Measurements from ENCODE around the gene KCMF1.

Gene KCMF1

GRCh38 chr2:84969511-84970209 lies 1.3 kb upstream of the KCMF1 start:
- Histone ChIP-seq H2AK5ac (ENCODE audit: low read length, severe bottlenecking) (no peak overlapping the region), H2BK15ac (ENCODE audit: low read depth, poor library complexity, severe bottlenecking) (no peak overlapping the region), H4K8ac (ENCODE audit: low read length) (no peak overlapping the region), H2AFZ (ENCODE audit: low read depth, low read length) (no peak overlapping the region), H3K9ac (ENCODE audit: low read length) (peak overlapping the region; percentile 96), H3K27me3 (ENCODE audit: control insufficient read depth in 1 of 2, insufficient read depth in 1 of 2, low read length in 2 of 2) (no peaks in the 10 kb centered on the region), H3K18ac (ENCODE audit: low read depth in 1 of 2, low read length in 2 of 2) (peak overlapping the region in 1 of 2 experiments; percentile 4), H2BK12ac (ENCODE audit: low read length in 2 of 2) (no peak overlapping the region), H3K79me1 (replicated peaks; ENCODE audit: low read length, poor library complexity, severe bottlenecking) (peaks cover 8% of the 10 kb centered on the region), H4K91ac (ENCODE audit: low read length) (no peak overlapping the region), H3K9me3 (ENCODE audit: control insufficient read depth, low read length) (no peaks in the 10 kb centered on the region), H3K4ac (ENCODE audit: low read depth in 1 of 2, low read length in 2 of 2) (peak overlapping the region in 1 of 2 experiments; percentile 71), H3K4me1 (ENCODE audit: control insufficient read depth, insufficient read depth, low read depth, low read length) (peaks cover 2% of the 10 kb centered on the region), H3K36me3 (ENCODE audit: control insufficient read depth in 1 of 2, insufficient read depth in 2 of 2, low read depth in 1 of 2, low read length in 2 of 2) (peaks cover 8 to 19% of the 10 kb centered on the region in 2 experiments), H3K14ac (ENCODE audit: low read length in 2 of 2) (no peak overlapping the region), H3K4me3 (ENCODE audit: insufficient read depth in 1 of 2, low read depth in 1 of 2, low read length in 2 of 2) (peak overlapping the region; percentile 11 to 89), H3K4me2 (ENCODE audit: low read length, poor library complexity, severe bottlenecking) (peak overlapping the region; percentile 70), H2BK120ac (ENCODE audit: low read depth, low read length) (no peak overlapping the region), H2BK5ac (ENCODE audit: low read depth, low read length, poor library complexity, severe bottlenecking) (no peak overlapping the region), H3K23ac (ENCODE audit: low read length in 2 of 2) (no peak overlapping the region), H3K27ac (ENCODE audit: low read length, poor library complexity, severe bottlenecking) (peak overlapping the region; percentile 78)
- WGBS: 0% methylated on average over 2 of the region's 10 CpGs
- DNase-seq: peak; percentile 48

GRCh38 chr2:84970210-84970867 lies 622 bp upstream of the KCMF1 start:
- Histone ChIP-seq H4K91ac (ENCODE audit: low read length) (peak overlapping the region; percentile 23), H3K27ac (ENCODE audit: low read length, poor library complexity, severe bottlenecking) (peak overlapping the region; percentile 78), H3K9me3 (ENCODE audit: control insufficient read depth, low read length) (no peaks in the 10 kb centered on the region), H3K79me1 (replicated peaks; ENCODE audit: low read length, poor library complexity, severe bottlenecking) (peaks cover 8% of the 10 kb centered on the region), H4K8ac (ENCODE audit: low read length) (no peak overlapping the region), H3K27me3 (ENCODE audit: control insufficient read depth in 1 of 2, insufficient read depth in 1 of 2, low read length in 2 of 2) (no peaks in the 10 kb centered on the region), H2BK5ac (ENCODE audit: low read depth, low read length, poor library complexity, severe bottlenecking) (no peak overlapping the region), H3K4me2 (ENCODE audit: low read length, poor library complexity, severe bottlenecking) (peak overlapping the region; percentile 70), H3K4me1 (ENCODE audit: control insufficient read depth, insufficient read depth, low read depth, low read length) (peaks cover 1% of the 10 kb centered on the region), H2AK5ac (ENCODE audit: low read length, severe bottlenecking) (no peak overlapping the region), H2BK120ac (ENCODE audit: low read depth, low read length) (peak overlapping the region; percentile 98), H2BK12ac (ENCODE audit: low read length in 2 of 2) (no peak overlapping the region), H3K14ac (ENCODE audit: low read length in 2 of 2) (no peak overlapping the region), H3K23ac (ENCODE audit: low read length in 2 of 2) (peak overlapping the region in 1 of 2 experiments; percentile 75), H2AFZ (ENCODE audit: low read depth, low read length) (no peak overlapping the region), H3K9ac (ENCODE audit: low read length) (peak overlapping the region; percentile 96), H3K4me3 (ENCODE audit: insufficient read depth in 1 of 2, low read depth in 1 of 2, low read length in 2 of 2) (peak overlapping the region; percentile 83 to 89), H3K4ac (ENCODE audit: low read depth in 1 of 2, low read length in 2 of 2) (peak overlapping the region; percentile 5 to 29), H2BK15ac (ENCODE audit: low read depth, poor library complexity, severe bottlenecking) (no peak overlapping the region), H3K18ac (ENCODE audit: low read depth in 1 of 2, low read length in 2 of 2) (peak overlapping the region; percentile 1 to 68), H3K36me3 (ENCODE audit: control insufficient read depth in 1 of 2, insufficient read depth in 2 of 2, low read depth in 1 of 2, low read length in 2 of 2) (peaks cover 8 to 12% of the 10 kb centered on the region in 2 experiments)
- peak; percentile 65 for DNase-seq
- under 1% methylated on average over 26 of the region's 65 CpGs for WGBS

GRCh38 chr2:84971510-84972206 lies 697 bp downstream of the KCMF1 start:
- Histone ChIP-seq H3K36me3 (ENCODE audit: control insufficient read depth in 1 of 2, insufficient read depth in 2 of 2, low read depth in 1 of 2, low read length in 2 of 2) (peaks cover 0 to 4% of the 10 kb centered on the region in 2 experiments), H3K4me2 (ENCODE audit: low read length, poor library complexity, severe bottlenecking) (peak overlapping the region; percentile 79), H4K8ac (ENCODE audit: low read length) (peak overlapping the region; percentile 85), H3K4me3 (ENCODE audit: insufficient read depth in 1 of 2, low read depth in 1 of 2, low read length in 2 of 2) (peak overlapping the region; percentile 83 to 87), H3K14ac (ENCODE audit: low read length in 2 of 2) (peak overlapping the region; percentile 18 to 86), H3K4ac (ENCODE audit: low read depth in 1 of 2, low read length in 2 of 2) (peak overlapping the region; percentile 87 to 94), H3K18ac (ENCODE audit: low read depth in 1 of 2, low read length in 2 of 2) (peak overlapping the region; percentile 73 to 89), H3K9ac (ENCODE audit: low read length) (peak overlapping the region; percentile 98), H3K9me3 (ENCODE audit: control insufficient read depth, low read length) (no peaks in the 10 kb centered on the region), H3K4me1 (ENCODE audit: control insufficient read depth, insufficient read depth, low read depth, low read length) (peaks cover 1% of the 10 kb centered on the region), H3K27me3 (ENCODE audit: control insufficient read depth in 1 of 2, insufficient read depth in 1 of 2, low read length in 2 of 2) (no peaks in the 10 kb centered on the region), H3K23ac (ENCODE audit: low read length in 2 of 2) (peak overlapping the region in 1 of 2 experiments; percentile 23), H2BK5ac (ENCODE audit: low read depth, low read length, poor library complexity, severe bottlenecking) (peak overlapping the region; percentile 90), H4K91ac (ENCODE audit: low read length) (peak overlapping the region; percentile 83), H3K79me1 (replicated peaks; ENCODE audit: low read length, poor library complexity, severe bottlenecking) (peaks cover 4% of the 10 kb centered on the region), H2AFZ (ENCODE audit: low read depth, low read length) (no peak overlapping the region), H3K27ac (ENCODE audit: low read length, poor library complexity, severe bottlenecking) (peak overlapping the region; percentile 92), H2AK5ac (ENCODE audit: low read length, severe bottlenecking) (no peak overlapping the region), H2BK120ac (ENCODE audit: low read depth, low read length) (peak overlapping the region; percentile 98), H2BK15ac (ENCODE audit: low read depth, poor library complexity, severe bottlenecking) (peak overlapping the region; percentile 67), H2BK12ac (ENCODE audit: low read length in 2 of 2) (peak overlapping the region in 1 of 2 experiments; percentile 89)
- WGBS: under 1% methylated on average over 72 of the region's 99 CpGs
- peak; percentile 44 for DNase-seq

Data from mesenchymal stem cell (in vitro differentiated cells and primary cell).